Lower lobe of right lung (tissue), 2 donors: ENCODE results near the gene CHD8. TPM values are rescaled to one million over a fixed set of nuclear protein-coding genes. Genes with fewer than 3 reads are reported as not detected.
"Not testable (repeated sequence)": the region's sequence is repeated elsewhere in the genome, so short reads cannot be mapped to it uniquely, and the experiment has no call there.

Experiments used
- ATAC-seq, 2 donors: fragments of 200-7000 bp; cut with Tn5 transposase; one replicate each; pipeline ENCODE4 v1.9.1; 2020 to 2022; ENCODE audit warnings: mild to moderate bottlenecking in 2 of 2, moderate library complexity in 2 of 2
- DNase-seq: peaks from one replicate; pipeline ENCODE4 v3.0.0-alpha.2; 2020
- H3K27ac ChIP-seq: fragments of 200-600 bp; one replicate; pipeline ENCODE4 v1.8.0; 2022
- H3K27me3 ChIP-seq: fragments of 200-600 bp; one replicate; pipeline ENCODE4 v1.8.0; 2022; ENCODE audit warnings: low read depth
- H3K36me3 ChIP-seq: fragments of 200-600 bp; one replicate; pipeline ENCODE4 v1.8.0; 2022; ENCODE audit warnings: mild to moderate bottlenecking
- H3K4me1 ChIP-seq: fragments of 200-600 bp; one replicate; pipeline ENCODE4 v1.8.0; 2022
- H3K4me3 ChIP-seq: fragments of 200-600 bp; one replicate; pipeline ENCODE4 v1.8.0; 2022; ENCODE audit warnings: mild to moderate bottlenecking
- H3K9me3 ChIP-seq: fragments of 200-600 bp; one replicate; pipeline ENCODE4 v1.8.0; 2022
- intact Hi-C: fragments of 100-400 bp; cut with DNase I; formaldehyde crosslinking; loops from one replicate; pipeline ENCODE4 v1.11.0; 2022
- total RNA-seq: library from RNA; stranded (reverse); fragmentation: NEBNext Ultra II Directional; extraction: Animal tissue kit (Norgen Biotek cat#: 25700); gene quantifications from one replicate; pipeline ENCODE4 v1.2.1, GENCODE V29; 2021
- TF ChIP-seq, protein P1 (sequence below): fragments of 200-600 bp; IDR thresholded peaks from one replicate; pipeline ENCODE4 v1.8.0; 2022; ENCODE audit warnings: antibody characterized with exemption, mild to moderate bottlenecking
- donor health status: DM: no; HTN: yes; CAD: no; lungs with severe emphysema.

The CHD8 gene
- total RNA-seq, 1 donor from 2014 or later = 74.6 TPM

DNA sequence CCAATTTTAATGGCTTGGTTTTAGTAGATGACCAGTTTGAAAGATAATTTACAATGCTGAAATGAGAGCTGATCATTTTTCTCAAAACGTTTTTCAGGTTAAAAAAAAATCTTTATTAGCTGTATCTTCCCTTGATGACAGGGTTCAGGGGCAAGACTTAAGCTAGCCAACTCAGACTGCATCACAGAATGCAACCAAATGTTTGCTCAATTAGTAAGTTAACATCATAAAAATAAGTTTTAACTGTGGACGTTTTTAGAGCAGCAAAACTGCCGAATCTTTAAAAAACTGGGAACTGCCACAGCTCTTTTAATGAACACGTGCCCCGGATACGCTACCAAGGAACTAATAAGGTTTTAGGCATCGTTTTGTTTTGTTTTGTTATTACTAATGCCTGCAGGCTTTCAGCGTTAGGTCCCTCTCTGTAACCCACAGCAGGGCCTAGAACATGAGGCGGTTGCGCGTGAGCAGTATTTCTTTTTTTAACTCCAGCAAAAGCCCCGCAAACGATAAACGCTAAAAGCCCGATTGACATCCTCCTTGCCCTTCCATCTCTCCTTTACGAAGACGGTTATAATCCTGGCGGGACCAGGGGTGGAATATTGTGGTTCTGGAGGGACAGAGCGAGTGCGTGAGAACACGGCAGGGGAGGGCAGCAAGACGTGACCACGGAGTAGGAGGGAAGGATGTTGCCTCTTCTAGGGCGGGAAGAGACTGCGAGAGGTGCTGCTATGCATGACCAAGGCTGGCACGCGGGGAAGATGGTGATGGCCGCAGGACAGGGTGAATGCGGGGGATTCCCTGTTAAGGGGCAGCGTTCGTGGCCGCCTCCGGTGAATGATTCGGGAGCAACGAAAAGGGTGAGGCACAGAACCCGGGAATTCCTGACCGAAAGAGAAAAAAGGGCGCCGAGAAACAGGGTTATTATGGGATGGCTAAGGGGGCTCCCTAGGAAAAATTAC, 72.8 kb downstream of the CHD8 start:
- Histone ChIP-seq H3K4me3 (peak overlapping the region; percentile 79), H3K9me3 (no peaks in the 10 kb centered on the region), H3K27ac (peak overlapping the region; percentile 91), H3K36me3 (peaks cover 30% of the 10 kb centered on the region), H3K4me1 (peaks cover 25% of the 10 kb centered on the region), H3K27me3 (no peaks in the 10 kb centered on the region)
- TF ChIP-seq, protein P1, sequence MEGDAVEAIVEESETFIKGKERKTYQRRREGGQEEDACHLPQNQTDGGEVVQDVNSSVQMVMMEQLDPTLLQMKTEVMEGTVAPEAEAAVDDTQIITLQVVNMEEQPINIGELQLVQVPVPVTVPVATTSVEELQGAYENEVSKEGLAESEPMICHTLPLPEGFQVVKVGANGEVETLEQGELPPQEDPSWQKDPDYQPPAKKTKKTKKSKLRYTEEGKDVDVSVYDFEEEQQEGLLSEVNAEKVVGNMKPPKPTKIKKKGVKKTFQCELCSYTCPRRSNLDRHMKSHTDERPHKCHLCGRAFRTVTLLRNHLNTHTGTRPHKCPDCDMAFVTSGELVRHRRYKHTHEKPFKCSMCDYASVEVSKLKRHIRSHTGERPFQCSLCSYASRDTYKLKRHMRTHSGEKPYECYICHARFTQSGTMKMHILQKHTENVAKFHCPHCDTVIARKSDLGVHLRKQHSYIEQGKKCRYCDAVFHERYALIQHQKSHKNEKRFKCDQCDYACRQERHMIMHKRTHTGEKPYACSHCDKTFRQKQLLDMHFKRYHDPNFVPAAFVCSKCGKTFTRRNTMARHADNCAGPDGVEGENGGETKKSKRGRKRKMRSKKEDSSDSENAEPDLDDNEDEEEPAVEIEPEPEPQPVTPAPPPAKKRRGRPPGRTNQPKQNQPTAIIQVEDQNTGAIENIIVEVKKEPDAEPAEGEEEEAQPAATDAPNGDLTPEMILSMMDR = no peak
- DNase-seq (peak; percentile 54), ATAC-seq (peak; percentile 55 to 61)
- intact Hi-C loops = no loop called here

DNA sequence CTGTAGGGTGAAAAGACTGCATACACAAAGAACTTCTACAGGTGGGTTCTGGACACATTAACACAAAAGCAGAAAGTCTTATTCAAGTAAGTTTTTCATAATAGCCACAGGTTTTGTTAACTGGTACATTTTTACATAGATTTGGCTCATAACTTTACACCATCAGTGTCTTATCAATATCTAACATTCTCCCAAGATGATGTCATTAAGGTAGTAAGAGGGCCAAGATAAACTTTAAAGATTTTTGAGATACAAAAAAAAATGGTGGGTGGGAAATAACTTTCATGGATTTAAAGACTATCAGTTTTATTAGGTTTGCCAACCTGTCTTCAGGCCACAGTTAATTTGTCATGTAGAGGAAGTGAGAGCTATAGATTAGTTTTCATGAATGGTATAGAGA, 73.8 kb downstream of the CHD8 start:
- intact Hi-C loops = no loop called here

DNA sequence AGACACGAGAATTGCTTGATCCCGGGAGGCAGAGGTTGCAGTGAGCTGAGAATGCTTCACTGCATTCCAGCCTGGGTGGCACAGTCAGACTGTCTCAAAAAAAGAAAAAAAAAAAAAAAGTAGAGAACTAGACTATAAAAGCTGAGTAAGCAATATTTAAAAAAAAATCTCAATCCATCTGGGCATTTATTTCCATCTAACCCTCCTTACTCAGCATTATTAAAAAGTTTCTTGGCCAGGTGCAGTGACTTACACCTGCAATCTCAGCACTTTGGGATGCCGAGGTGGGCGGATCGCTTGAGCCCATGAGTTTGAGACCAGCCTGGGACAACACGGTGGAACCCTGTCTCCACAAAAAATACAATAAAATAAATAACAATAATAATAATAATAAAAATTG, 76.6 kb downstream of the CHD8 start:
- no peaks in the 10 kb centered on the region for H3K27me3 ChIP-seq
- H3K4me3 ChIP-seq = no peak overlapping the region
- DNase-seq = no peak
- intact Hi-C loops = no loop called here
- ATAC-seq = no peak
- TF ChIP-seq, protein P1 = no peak
- H3K4me1 ChIP-seq = peaks cover 21% of the 10 kb centered on the region
- H3K27ac ChIP-seq = no peak overlapping the region
- no peaks in the 10 kb centered on the region for H3K9me3 ChIP-seq
- peaks cover 21% of the 10 kb centered on the region for H3K36me3 ChIP-seq

More for the DNA sequence above, 73.8 kb downstream of the CHD8 start:
- Histone ChIP-seq H3K27ac (no peak overlapping the region), H3K4me1 (peaks cover 25% of the 10 kb centered on the region), H3K27me3 (no peaks in the 10 kb centered on the region), H3K36me3 (peaks cover 28% of the 10 kb centered on the region), H3K9me3 (no peaks in the 10 kb centered on the region), H3K4me3 (no peak overlapping the region)
- no peak for DNase-seq
- ATAC-seq = no peak
- TF ChIP-seq, protein P1 = no peak

DNA sequence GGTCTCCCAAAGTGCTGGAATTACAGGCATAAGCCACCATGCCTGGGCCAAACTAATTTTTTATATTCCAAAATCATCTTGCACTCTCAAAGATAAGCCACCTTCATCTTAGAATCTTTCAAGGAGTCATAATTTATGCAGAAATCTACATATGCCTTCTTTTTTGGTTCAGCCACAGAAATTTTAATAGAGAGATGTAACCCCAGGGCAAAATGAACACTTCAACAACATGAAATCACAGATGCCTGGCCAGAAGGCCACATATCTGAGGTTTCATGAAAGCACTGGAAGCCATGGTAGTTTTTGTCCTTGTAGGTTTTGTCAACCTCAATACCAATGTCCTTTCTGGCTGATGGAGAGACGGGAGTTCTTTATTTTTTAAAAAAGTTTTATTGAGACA, 81.9 kb downstream of the CHD8 start:
- intact Hi-C loops = no loop called here
- Histone ChIP-seq H3K4me1 (no peaks in the 10 kb centered on the region), H3K9me3 (no peaks in the 10 kb centered on the region), H3K27me3 (no peaks in the 10 kb centered on the region), H3K27ac (no peak overlapping the region), H3K36me3 (peaks cover 61% of the 10 kb centered on the region), H3K4me3 (no peak overlapping the region)
- no peak for DNase-seq
- TF ChIP-seq, protein P1 = no peak
- no peak for ATAC-seq

DNA sequence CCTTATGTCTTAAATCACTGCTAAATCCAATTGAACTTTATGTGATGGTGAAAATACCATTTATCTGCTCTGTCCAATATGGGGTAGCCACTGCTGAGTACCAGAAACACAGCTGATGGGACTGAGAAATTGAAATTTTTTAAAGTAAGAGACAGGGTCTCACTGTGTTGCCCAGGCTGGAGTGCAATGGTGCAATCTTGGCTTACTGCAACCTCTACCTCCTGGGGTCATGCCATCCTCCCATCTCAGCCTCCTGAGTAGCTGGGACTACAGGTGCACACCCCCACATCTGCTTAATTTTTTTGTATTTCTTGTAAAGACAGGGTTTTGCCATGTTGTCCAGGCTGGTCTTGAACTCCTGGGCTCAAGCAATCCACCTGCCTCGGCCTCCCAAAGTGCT, 83.1 kb downstream of the CHD8 start:
- intact Hi-C loops, H3K27ac ChIP-seq, DNase-seq, H3K9me3 ChIP-seq, H3K27me3 ChIP-seq, H3K4me1 ChIP-seq, H3K4me3 ChIP-seq, ATAC-seq: not testable (repeated sequence)
- peaks cover 71% of the 10 kb centered on the region for H3K36me3 ChIP-seq

DNA sequence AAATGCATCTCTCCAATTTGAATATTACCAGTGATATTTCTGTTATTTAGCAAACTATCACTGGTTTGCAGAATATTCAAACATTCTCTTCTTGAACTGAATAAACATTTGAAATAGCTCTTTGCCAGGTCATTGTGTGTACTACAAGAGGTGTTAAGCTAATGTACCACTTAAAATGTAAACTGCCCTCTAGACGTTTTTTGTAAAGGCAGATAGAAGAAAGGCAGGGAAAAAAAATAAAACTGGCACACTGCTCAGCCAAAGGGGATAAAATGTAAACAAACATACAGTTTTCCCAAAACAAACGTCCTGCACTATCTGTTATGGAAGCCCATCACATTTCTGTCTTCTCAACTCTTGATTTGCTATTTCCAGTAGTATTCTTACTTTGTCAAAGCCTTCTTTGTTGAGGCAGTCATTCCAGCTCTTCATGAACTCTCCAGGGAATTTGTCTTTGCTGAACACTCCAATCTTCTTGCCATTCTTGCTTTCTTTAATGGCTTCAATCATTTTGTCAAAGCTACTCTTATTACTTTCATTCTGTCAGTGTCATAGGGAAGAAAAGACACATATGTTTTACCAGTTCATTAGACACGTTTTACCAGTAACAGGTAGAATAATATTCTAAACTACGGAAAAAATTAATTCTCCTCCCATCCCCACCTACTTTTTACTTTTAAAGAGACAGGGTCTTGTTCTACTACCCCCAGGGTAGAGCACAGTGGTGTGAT, 85.8 kb downstream of the CHD8 start:
- Histone ChIP-seq H3K9me3 (no peaks in the 10 kb centered on the region), H3K4me3 (no peak overlapping the region), H3K27me3 (no peaks in the 10 kb centered on the region), H3K36me3 (peaks cover 79% of the 10 kb centered on the region), H3K4me1 (no peaks in the 10 kb centered on the region), H3K27ac (no peak overlapping the region)
- no peak for DNase-seq
- TF ChIP-seq, protein P1 = no peak
- intact Hi-C loops = no loop called here
- ATAC-seq = no peak
